LNCaP clone FGC (cell line): ENCODE results near the gene MRPL51.

Source experiments
- DNase-seq: peaks from one replicate; pipeline ENCODE4 v3.0.0-alpha.2; 2011; ENCODE audit warnings: low read depth
- H3K4me3 ChIP-seq: 2 replicates; pipeline ENCODE4 v1.5.1; 2011; ENCODE audit warnings: mild to moderate bottlenecking, low read depth, low read length, control low read depth
- CTCF ChIP-seq: IDR thresholded peaks from 2 replicates; pipeline ENCODE4 v1.5.1; 2012; ENCODE audit warnings: mild to moderate bottlenecking; ENCODE audit not compliant: control insufficient read depth, insufficient read depth; ENCODE audit errors: extremely low read depth

The MRPL51 gene

GRCh38 chr12:6464531-6464930 is 28.5 kb downstream of the MRPL51 start:
- no peak for DNase-seq
- TF ChIP-seq CTCF, result no peak
- no peak overlapping the region for H3K4me3 ChIP-seq

- H3K4me3 ChIP-seq, result no peak overlapping the region
- DNase-seq, result no peak
- TF ChIP-seq CTCF, result no peak
These were observed 29.2 kb downstream of the MRPL51 start for GRCh38 chr12:6463858-6464257.

- no peak for DNase-seq
- H3K4me3 ChIP-seq, result no peak overlapping the region
These were observed 29.8 kb downstream of the MRPL51 start for GRCh38 chr12:6463216-6463615.

DNA sequence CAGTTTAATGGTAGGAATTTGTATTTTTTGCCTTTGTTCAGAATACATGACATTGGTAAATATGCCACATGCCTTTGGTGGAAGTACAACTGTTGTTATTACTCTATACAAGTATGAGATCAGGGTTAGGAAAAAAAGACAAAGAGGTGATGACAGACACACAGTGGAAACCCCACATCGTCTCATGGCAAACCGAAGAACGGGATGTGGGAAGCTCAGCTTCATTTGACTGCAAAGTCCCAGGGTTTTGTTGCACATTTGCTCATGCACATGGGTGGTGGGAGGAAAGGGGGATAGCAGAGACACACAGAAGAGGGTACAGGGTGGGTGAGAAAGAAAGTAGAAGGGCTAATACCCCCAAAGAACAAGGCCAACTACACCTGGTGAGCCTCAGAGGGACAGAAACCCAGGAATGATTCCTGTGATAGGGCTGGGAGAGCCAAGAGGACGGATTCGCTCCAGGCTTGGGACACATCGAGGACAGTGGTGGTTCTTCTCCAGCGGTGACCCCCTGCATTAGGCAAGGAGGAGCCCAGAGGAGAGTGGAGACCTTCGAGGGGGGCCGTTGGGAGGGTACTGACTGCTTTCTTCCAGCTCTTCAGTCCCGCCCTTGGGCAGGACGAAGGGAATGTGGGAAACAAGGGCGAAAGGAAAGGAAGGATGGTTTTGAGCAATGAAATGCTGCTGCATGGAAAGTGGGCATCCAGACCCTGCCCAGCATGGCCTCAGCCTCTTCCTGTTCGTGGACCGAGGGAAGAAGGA is 30.6 kb downstream of the MRPL51 start:
- no peak for TF ChIP-seq CTCF
- DNase-seq, result no peak
- no peak overlapping the region for H3K4me3 ChIP-seq

More at GRCh38 chr12:6463216-6463615, 29.8 kb downstream of the MRPL51 start:
- no peak for TF ChIP-seq CTCF

- DNase-seq, result no peak
- no peak overlapping the region for H3K4me3 ChIP-seq
- no peak for TF ChIP-seq CTCF
These were observed 31.4 kb downstream of the MRPL51 start for GRCh38 chr12:6461401-6462233.

- no peak for DNase-seq
- no peak overlapping the region for H3K4me3 ChIP-seq
These were observed 32.2 kb downstream of the MRPL51 start for GRCh38 chr12:6460751-6461371.

More at GRCh38 chr12:6460751-6461371, 32.2 kb downstream of the MRPL51 start:
- TF ChIP-seq CTCF, result no peak
